Hepatocyte (in vitro differentiated cells): ENCODE data around the gene SLAMF8.

Experiments
- CTCF ChIP-seq: fragments of 200-600 bp; sonication (generic); IDR thresholded peaks from 2 replicates; pipeline ENCODE4 v1.5.1; 2016; ENCODE audit warnings: antibody characterized with exemption, mild to moderate bottlenecking; ENCODE audit not compliant: poor library complexity
- EZH2 ChIP-seq: fragments of 200-600 bp; sonication (generic); IDR thresholded peaks from 2 replicates; pipeline ENCODE4 v1.6.1; 2016; ENCODE audit warnings: antibody characterized with exemption, mild to moderate bottlenecking, borderline replicate concordance
- EZH2phosphoT487 ChIP-seq: fragments of 200-600 bp; sonication (generic); IDR thresholded peaks from one replicate; pipeline ENCODE4 v1.6.1; 2018; ENCODE audit warnings: antibody characterized with exemption, mild to moderate bottlenecking, low read depth, moderate library complexity; ENCODE audit not compliant: unreplicated experiment, severe bottlenecking

GRCh38 chr1:159851407-159851806 is 24.7 kb downstream of the SLAMF8 start:
- no peak for TF ChIP-seq CTCF
- TF ChIP-seq EZH2: no peak
- no peak for TF ChIP-seq EZH2phosphoT487
